Measurements from ENCODE around the gene EED.

The EED gene, protein sequence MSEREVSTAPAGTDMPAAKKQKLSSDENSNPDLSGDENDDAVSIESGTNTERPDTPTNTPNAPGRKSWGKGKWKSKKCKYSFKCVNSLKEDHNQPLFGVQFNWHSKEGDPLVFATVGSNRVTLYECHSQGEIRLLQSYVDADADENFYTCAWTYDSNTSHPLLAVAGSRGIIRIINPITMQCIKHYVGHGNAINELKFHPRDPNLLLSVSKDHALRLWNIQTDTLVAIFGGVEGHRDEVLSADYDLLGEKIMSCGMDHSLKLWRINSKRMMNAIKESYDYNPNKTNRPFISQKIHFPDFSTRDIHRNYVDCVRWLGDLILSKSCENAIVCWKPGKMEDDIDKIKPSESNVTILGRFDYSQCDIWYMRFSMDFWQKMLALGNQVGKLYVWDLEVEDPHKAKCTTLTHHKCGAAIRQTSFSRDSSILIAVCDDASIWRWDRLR

DNA sequence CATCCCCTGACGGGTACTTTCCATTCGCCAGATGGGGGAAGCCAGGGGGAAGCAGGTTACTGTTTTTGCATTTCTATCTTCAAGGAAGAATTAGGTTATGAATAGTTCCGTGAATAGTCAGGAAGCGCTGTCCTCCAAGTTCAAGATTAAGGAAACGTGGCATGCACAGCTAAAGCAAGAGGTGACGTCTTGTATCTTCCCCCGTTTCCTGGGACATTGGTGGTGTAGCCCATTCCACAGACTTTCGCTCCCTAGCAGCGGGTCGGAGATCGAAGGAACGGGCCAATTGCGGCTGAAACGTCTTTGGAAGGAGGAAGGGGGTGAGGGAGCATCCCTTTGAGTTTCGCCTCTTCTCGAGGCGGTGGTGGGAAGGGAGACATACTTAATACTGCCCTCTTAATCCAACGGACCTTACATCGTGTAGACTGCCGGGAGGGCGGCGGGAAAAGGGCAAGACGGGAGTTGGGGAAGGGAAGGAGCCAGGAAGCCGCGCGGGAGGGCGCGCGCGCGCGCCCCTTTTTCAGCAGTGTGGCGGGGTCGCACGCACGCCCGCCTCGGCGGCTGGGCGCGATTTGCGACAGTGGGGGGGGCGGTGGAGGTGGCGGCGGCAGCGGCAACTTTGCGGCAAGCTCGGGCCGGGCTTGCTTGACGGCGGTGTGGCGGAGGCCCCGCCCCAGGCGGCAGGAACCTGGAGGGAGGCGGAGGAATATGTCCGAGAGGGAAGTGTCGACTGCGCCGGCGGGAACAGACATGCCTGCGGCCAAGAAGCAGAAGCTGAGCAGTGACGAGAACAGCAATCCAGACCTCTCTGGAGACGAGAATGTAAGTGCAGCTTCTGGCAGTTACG is at the start of gene EED:
EED (plus strand) TSS at position 232 of the 847 bp plus-strand sequence; CDS start at position 709, 477 bp downstream.
- Histone ChIP-seq H3K27me3 (replicated peaks; ENCODE audit: control insufficient read depth, insufficient read depth, low read length) (no peaks in the 10 kb centered on the region), H3K36me3 (ENCODE audit: control insufficient read depth, insufficient read depth, low read length) (no peaks in the 10 kb centered on the region), H3K4me3 (replicated peaks; ENCODE audit: low read depth, low read length) (peak within 1 kb of the TSS; percentile 100)
- peak; percentile 98 for DNase-seq (ENCODE audit: extremely low read depth, insufficient read length)
- TF ChIP-seq, protein P1, sequence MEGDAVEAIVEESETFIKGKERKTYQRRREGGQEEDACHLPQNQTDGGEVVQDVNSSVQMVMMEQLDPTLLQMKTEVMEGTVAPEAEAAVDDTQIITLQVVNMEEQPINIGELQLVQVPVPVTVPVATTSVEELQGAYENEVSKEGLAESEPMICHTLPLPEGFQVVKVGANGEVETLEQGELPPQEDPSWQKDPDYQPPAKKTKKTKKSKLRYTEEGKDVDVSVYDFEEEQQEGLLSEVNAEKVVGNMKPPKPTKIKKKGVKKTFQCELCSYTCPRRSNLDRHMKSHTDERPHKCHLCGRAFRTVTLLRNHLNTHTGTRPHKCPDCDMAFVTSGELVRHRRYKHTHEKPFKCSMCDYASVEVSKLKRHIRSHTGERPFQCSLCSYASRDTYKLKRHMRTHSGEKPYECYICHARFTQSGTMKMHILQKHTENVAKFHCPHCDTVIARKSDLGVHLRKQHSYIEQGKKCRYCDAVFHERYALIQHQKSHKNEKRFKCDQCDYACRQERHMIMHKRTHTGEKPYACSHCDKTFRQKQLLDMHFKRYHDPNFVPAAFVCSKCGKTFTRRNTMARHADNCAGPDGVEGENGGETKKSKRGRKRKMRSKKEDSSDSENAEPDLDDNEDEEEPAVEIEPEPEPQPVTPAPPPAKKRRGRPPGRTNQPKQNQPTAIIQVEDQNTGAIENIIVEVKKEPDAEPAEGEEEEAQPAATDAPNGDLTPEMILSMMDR (IDR thresholded peaks at IDR 0.05; ENCODE audit: insufficient read depth, low read length, poor library complexity, severe bottlenecking), result no peak

DNA sequence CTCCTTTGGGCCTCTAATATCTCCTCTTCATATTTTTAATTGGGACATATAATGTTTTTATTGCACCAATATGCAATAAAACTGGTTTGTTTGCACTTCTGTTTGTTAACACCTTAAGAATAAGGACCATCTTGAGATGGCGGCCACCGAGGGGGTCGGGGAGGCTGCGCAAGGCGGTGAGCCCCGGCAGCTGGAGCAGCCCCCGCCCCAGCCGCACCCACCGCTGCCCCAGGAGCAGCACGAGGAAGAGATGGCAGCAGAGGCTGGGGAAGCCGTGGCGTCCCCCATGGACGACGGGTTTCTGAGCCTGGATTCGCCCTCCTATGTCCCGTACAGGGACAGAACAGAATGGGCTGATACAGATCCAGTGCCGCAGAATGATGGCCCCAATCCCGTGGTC is 49.6 kb upstream of the EED start:
- TF ChIP-seq, protein P1 (IDR thresholded peaks at IDR 0.05; ENCODE audit: insufficient read depth, low read length, poor library complexity, severe bottlenecking), result no peak
- no peaks in the 10 kb centered on the region for H3K36me3 ChIP-seq (ENCODE audit: control insufficient read depth, insufficient read depth, low read length)
- DNase-seq (ENCODE audit: extremely low read depth, insufficient read length), result no peak
- H3K4me3 ChIP-seq (replicated peaks; ENCODE audit: low read depth, low read length), result no peak overlapping the region
- no peaks in the 10 kb centered on the region for H3K27me3 ChIP-seq (replicated peaks; ENCODE audit: control insufficient read depth, insufficient read depth, low read length)

DNA sequence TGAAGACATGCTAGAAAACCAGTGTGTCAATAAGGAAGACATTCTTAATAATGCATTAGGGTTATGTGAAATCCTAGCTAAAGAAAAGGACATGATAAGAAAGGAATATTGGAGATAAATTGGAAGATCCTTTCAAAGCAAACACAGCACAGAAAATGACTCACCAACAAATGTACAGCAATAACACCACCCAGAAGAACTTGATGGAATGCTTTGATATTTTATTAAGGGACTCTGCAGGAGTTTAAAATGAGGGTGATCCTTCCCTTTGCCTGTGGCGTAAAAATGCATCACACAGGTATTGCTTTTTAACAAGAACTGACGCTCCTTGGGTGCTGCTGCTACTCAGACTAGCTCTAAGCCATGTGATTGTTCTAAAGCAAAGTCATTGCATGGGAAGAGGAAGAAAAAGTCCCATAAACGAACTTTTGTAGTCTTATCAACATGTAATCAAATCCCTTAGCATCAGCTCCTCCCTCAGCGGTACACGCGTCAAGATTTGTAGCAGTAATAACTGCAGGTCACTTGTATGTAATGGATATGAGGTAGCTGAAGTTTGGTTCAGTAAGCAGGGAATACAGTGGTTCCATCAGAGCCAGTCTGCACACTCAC is 48.4 kb upstream of the EED start:
- no peaks in the 10 kb centered on the region for H3K36me3 ChIP-seq (ENCODE audit: control insufficient read depth, insufficient read depth, low read length)
- TF ChIP-seq, protein P1 (IDR thresholded peaks at IDR 0.05; ENCODE audit: insufficient read depth, low read length, poor library complexity, severe bottlenecking), result no peak
- H3K4me3 ChIP-seq (replicated peaks; ENCODE audit: low read depth, low read length), result no peak overlapping the region
- DNase-seq (ENCODE audit: extremely low read depth, insufficient read length), result no peak
- no peaks in the 10 kb centered on the region for H3K27me3 ChIP-seq (replicated peaks; ENCODE audit: control insufficient read depth, insufficient read depth, low read length)

DNA sequence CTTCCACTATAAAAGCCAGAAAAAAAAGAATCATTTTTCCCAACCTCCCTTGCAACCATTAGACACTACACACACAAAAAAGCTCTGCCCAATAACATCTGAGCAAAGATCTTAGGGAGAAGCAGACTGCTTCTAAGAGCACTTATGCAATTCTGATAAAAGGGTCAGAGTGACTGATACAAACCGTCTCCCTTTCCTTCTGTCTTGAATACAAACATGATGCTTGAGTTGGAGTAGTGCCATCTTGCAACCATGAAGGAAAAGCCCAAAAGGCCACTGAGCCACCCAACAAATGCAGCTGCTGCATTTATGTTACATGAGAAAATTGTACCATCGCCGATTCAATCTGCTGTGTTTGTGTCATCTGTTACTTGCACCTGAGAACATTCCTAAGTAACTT is 47.6 kb upstream of the EED start:
- no peaks in the 10 kb centered on the region for H3K27me3 ChIP-seq (replicated peaks; ENCODE audit: control insufficient read depth, insufficient read depth, low read length)
- no peaks in the 10 kb centered on the region for H3K36me3 ChIP-seq (ENCODE audit: control insufficient read depth, insufficient read depth, low read length)
- H3K4me3 ChIP-seq (replicated peaks; ENCODE audit: low read depth, low read length), result no peak overlapping the region
- DNase-seq (ENCODE audit: extremely low read depth, insufficient read length), result no peak
- TF ChIP-seq, protein P1 (IDR thresholded peaks at IDR 0.05; ENCODE audit: insufficient read depth, low read length, poor library complexity, severe bottlenecking), result no peak

DNA sequence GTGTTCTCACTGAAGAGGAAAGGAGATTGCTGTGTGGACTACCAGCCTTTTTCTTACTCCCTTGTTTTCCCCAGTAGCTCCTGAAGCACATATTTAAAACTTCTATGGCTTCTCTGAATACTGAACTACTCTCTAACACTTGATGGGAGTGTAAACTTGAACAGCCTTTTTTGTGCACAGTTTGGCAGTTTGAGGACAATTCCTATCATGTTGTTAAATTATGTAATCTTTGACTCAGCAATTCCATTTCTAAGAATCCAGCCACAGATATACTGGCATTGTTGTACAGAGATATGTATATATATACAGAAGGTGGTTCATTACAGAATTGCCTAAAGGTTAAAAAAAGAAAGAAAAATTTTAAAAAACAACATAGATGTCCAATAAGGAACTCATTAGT is 47.1 kb upstream of the EED start:
- H3K27me3 ChIP-seq (replicated peaks; ENCODE audit: control insufficient read depth, insufficient read depth, low read length), result no peaks in the 10 kb centered on the region
- TF ChIP-seq, protein P1 (IDR thresholded peaks at IDR 0.05; ENCODE audit: insufficient read depth, low read length, poor library complexity, severe bottlenecking), result no peak
- no peak overlapping the region for H3K4me3 ChIP-seq (replicated peaks; ENCODE audit: low read depth, low read length)
- no peak for DNase-seq (ENCODE audit: extremely low read depth, insufficient read length)
- no peaks in the 10 kb centered on the region for H3K36me3 ChIP-seq (ENCODE audit: control insufficient read depth, insufficient read depth, low read length)

Measured in GM06990 (cell line).